ENCODE data around the gene TAF8.

DNA sequence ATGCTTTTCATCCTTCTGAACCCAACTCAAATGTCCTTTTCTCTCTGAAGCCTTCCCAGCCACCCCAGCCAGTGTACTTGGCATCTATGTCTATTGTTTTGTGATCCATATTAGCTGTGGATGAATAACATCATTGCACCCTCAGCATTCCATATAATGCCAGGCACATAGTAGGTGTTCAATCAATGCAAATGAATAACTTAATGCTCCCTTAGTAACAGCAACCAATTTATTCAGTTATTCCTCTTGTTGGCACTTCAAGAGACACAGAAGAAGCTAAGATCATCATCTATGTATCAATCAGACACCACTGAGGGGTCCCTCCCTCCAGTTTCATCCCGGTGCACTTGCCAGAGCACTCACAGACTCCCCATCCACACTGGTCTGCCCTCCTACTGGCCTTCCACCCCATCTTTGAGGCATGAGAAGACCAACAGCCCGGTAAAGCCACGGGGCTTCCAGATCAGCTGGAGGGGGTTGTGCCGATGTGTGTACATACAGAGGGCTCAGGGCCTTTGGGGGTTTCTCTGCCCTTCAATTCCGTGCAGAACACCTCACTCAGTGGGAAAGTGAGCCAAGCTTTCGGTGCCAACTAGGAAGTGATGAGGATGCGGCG lies 2.4 kb upstream of the TAF8 start:
- TF ChIP-seq ZNF8 (CRISPR knock-in tag; IDR thresholded peaks at IDR 0.05) = no peak
- TF ChIP-seq, protein P1, sequence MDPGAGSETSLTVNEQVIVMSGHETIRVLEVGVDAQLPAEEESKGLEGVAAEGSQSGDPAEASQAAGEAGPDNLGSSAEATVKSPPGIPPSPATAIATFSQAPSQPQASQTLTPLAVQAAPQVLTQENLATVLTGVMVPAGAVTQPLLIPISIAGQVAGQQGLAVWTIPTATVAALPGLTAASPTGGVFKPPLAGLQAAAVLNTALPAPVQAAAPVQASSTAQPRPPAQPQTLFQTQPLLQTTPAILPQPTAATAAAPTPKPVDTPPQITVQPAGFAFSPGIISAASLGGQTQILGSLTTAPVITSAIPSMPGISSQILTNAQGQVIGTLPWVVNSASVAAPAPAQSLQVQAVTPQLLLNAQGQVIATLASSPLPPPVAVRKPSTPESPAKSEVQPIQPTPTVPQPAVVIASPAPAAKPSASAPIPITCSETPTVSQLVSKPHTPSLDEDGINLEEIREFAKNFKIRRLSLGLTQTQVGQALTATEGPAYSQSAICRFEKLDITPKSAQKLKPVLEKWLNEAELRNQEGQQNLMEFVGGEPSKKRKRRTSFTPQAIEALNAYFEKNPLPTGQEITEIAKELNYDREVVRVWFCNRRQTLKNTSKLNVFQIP (CRISPR knock-in tag; IDR thresholded peaks at IDR 0.05; ENCODE audit: borderline replicate concordance, low read depth) = no peak
- no peak for TF ChIP-seq ARNTL (CRISPR knock-in tag; IDR thresholded peaks at IDR 0.05; ENCODE audit: borderline replicate concordance, low read depth)
- no peak for TF ChIP-seq ISL1 (CRISPR knock-in tag; IDR thresholded peaks at IDR 0.05)
- no peak for TF ChIP-seq ZNF70 (CRISPR knock-in tag; IDR thresholded peaks at IDR 0.05)
- TF ChIP-seq ZFP30 (CRISPR knock-in tag; IDR thresholded peaks at IDR 0.05) = no peak
- no peak for TF ChIP-seq TCF4 (CRISPR knock-in tag; IDR thresholded peaks at IDR 0.05; ENCODE audit: borderline replicate concordance)
